ENCODE data around the gene ELF1.
"Not testable (repeated sequence)": the region's sequence is repeated elsewhere in the genome, so short reads cannot be mapped to it uniquely, and the experiment has no call there.

ELF1 gene

DNA sequence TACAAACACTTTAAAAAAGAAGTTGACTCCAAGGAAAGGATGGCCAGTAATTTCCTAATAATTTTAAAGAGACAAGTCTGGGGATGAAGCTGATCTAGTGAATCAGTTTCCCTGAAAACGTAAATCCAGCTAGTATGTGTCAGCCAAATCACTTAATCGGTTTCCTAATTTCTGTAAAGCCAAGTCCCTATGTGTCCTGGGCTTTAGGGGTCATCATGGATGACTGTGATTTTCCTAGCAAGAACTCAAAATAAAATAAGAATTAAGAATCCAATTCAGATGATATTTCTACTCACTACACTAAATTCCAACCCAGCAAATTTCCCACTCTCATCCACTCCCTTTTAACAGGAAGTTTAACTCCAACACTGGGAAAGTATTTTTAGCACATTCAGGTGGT, 35.9 kb downstream of the ELF1 start:
- DNase-seq (ENCODE audit: low spot score): no peak

DNA sequence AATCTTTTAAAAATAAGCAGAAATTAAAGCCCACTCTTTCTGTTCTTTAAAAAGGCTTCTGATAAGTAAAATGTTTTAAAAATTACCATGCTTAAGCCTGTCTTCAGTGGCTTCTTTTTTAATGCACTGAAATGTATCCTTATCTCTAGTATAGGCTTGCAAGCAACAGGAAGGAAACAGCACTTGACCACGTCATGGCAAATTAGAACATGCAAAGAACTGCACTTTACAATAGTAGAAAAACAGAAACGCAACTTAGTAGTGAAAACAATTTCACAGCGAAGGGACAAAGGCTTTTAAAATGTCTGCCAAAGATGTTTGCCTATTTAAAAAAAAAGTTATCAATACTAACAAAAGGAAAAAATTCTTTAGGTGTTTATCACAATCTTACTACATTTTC, 36.3 kb downstream of the ELF1 start:
- DNase-seq (ENCODE audit: low spot score): no peak

- DNase-seq (ENCODE audit: low spot score): no peak
These were observed 37.2 kb downstream of the ELF1 start for GRCh38 chr13:40981949-40982348.

DNA sequence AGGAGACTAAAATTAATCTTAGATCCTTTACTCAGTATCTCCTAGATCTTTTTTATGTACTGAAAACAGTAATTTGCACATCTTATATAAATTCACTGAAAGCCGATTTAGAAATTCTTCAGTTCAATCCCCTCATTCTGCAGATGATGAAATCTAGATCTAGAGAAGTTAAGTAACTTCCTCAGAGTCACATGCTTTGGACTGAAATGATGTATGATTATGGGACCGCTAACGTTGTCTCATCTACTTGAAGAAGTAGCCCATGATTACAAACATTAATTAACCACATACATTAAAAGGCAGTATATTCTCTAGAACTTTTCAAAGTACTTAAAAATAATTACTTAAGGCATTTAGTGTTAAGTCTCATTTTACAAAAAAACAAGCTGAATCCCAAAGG, 37.8 kb downstream of the ELF1 start:
- no peak for DNase-seq (ENCODE audit: low spot score)

DNA sequence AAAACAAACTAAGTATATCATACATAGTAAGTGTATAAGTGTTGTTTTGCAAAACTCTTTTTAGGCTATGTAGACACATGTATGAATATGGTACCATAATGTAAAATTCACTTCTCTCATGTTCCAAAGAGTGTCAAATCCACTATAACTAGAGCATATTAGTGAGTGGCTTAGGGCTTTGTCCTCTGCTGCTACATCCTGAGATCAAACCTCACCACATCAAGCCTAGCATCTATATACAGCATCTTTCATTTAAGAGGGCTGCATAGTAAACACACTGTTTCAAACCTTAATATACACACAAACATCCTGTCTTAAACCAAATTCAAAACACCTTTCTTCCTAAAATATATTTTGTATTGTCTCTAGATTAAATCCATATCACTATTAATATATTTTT, 38.7 kb downstream of the ELF1 start:
- no peak for DNase-seq (ENCODE audit: low spot score)

GRCh38 chr13:40979232-40979631, 39.9 kb downstream of the ELF1 start:
- no peak for DNase-seq (ENCODE audit: low spot score)

- DNase-seq (ENCODE audit: low spot score): not testable (repeated sequence)
These were observed 41.0 kb downstream of the ELF1 start for GRCh38 chr13:40978109-40978508.

DNA sequence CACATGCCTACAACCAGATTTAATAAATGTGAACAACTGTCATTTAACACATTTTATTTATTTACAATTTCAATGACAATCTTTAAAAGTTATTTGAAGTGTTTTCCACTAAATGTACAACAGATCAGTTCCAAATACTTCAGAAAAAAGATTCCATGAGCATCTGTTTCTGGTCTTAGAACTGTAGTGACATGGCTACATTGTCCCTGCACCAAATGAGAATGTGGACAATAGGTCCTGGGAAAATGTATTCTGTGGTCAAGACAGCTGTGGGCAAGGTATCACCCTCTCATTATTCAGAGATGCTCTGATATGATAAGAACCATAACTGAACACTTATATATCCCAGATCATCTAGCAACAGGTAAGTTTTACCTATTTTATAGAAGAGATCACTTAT, 43.7 kb downstream of the ELF1 start:
- no peak for DNase-seq (ENCODE audit: low spot score)

GRCh38 chr13:40974460-40975407, 44.4 kb downstream of the ELF1 start:
- no peak for DNase-seq (ENCODE audit: low spot score)

DNA sequence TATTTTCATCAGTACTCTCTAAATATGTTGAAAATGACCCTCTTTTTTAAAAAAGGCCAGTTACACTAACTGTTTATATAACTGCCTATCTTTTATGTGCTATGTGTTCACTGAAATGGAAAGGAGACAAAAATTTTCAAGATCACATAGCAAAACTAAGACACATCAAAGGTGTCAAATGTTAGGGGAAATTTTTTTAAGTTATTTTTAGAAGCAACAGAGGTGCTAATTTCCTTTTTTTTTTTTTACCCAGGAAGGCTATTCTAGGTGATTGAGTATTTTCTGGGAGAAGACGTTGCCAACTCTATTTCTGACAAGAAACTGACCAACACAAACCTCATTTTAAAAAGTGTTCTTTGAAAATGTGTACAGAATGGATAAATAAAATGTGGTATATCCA, 45.7 kb downstream of the ELF1 start:
- DNase-seq (ENCODE audit: low spot score): no peak

- no peak for DNase-seq (ENCODE audit: low spot score)
These were observed 47.8 kb downstream of the ELF1 start for GRCh38 chr13:40971321-40971720.

GRCh38 chr13:40970803-40971202, 48.3 kb downstream of the ELF1 start:
- DNase-seq (ENCODE audit: low spot score): no peak

- no peak for DNase-seq (ENCODE audit: low spot score)
These were observed 49.8 kb downstream of the ELF1 start for GRCh38 chr13:40969169-40969901.

GRCh38 chr13:40968416-40969000, 50.6 kb downstream of the ELF1 start:
- DNase-seq (ENCODE audit: low spot score): no peak

DNA sequence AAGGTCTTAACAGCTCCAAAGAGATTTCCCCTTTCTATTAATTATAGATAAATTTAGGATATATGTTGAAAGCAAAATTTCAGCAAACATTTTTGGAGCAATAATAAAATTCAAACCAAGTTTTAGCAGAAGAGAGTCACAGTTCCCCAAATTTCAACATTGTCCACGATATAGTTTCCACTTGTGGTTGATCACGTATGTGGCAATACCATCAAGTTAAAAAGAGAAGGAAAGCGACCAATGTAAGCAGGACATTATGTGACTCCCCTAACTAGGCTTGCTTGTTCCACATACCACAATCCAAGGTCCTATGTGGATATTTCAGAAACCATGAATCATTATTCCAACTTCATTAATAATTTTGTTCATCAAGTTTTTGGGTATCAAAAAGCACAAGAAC, 52.8 kb downstream of the ELF1 start:
- DNase-seq (ENCODE audit: low spot score): no peak

GRCh38 chr13:40963927-40964326, 55.2 kb downstream of the ELF1 start:
- no peak for DNase-seq (ENCODE audit: low spot score)

DNA sequence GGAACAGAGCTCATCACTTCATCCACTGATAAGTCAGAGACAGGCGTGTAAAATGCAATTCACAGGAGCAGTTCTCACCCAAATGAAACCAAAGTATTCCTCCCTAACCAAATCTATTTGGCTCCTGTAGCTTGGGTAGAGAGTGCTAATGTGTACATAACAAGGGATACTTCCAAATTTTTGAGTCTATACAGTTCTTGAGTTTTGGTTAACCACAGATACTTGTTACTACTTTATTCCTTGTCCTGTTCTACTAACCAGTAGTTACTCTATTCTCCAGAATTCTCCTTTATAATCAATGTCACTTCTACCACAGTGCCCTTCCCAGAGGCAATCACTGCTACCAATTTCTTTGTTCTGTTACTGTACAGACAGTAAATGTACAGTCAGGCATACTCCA, 57.3 kb downstream of the ELF1 start:
- no peak for DNase-seq (ENCODE audit: low spot score)

- no peak for DNase-seq (ENCODE audit: low spot score)
These were observed 57.9 kb downstream of the ELF1 start for GRCh38 chr13:40961214-40961613.

- no peak for DNase-seq (ENCODE audit: low spot score)
These were observed 58.4 kb downstream of the ELF1 start for GRCh38 chr13:40960716-40961115.

DNA sequence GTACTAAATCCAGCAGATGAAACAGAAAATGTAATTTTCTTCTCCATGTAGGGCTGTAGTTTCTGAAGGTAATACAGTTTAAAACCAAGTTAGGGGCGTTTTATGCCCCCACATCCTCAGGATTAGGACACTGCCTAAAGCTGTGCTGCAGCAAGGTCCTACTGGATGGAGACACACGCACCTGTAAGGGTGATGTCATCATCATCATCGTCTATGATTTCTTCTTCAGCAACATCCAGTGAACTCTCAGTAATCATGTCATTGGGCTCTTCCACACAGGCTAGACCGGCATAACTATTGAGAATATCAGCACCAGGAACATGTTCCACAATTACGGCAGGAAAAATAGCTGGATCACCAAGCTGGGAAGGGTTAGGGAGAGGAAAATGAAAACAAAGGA, 60.5 kb downstream of the ELF1 start:
- DNase-seq (ENCODE audit: low spot score): no peak

DNA sequence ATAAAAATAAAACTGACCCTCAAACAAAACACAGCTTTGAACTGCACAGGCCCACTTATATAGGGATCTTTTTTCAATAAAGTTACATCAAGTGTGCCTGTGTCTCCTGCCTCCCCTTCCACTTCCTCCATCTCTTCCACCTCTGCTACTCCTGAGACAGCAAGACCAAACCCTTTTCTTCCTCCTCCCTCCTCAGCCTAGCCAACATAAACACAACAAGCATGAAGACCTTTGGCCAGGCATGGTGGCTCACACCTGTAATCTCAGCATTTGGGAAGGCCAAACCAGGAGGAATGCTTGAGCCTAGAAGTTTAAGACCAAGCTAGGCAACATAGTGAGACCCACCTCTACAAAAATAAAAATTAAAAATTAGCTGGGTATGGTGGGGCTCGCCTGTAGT, 72.6 kb downstream of the ELF1 start:
- DNase-seq (ENCODE audit: low spot score): no peak

DNA sequence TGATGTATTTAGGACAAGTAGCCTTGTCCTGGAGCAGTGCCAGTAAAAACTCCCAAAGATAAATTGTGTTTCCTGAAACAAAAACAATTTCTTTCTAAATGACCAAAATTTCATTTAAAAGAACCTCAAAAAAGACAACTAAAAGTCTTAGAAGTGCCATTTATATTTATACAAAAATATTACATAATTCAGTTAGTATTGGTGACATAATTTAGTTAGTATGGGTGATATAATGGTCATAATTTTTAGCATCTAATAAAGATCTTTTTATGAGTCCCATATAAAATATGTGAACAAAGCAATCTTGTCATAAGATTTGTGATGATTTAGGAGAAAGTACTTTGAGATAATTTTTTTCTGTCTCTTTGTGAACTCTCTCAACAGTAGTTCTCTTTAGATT, 76.0 kb downstream of the ELF1 start:
- no peak for DNase-seq (ENCODE audit: low spot score)

DNA sequence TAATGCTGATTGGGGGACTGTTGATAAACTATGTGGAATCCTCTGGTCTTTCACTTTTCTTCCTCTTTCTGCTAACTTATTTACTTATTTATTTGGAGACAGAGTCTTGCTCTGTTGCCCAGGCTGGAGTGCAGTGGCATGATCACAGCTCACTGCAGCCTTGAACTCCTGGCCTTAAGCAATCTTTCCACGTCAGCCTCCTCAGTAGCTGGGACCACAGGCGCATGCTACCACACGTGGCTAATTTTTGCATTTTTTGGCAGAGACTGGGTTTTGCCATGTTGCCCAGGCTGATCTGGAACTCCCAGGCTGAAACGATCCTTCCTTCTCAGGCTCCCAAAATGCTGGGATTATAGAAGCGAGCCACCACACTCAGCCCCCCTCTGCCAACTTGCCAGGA, 77.5 kb downstream of the ELF1 start:
- no peak for DNase-seq (ENCODE audit: low spot score)

Data from SK-N-DZ (cell line).